ELF-1 (cell line): Measurements from ENCODE around the gene DNAI7.

Experiments used
- DNase-seq: peaks from one replicate; pipeline ENCODE4 v3.0.0-alpha.2; 2016; ENCODE audit warnings: low read depth, low spot score

The DNAI7 gene

GRCh38 chr12:25195056-25195971 is at the start of gene DNAI7, which contains the start of gene ETFRF1:
DNAI7 (minus strand) TSS chr12:25195160; CDS start chr12:25195078, 82 bp downstream.
ETFRF1 (plus strand) TSS chr12:25195237; CDS start chr12:25203957, 8,720 bp downstream.
- DNase-seq: peak; percentile 98

- DNase-seq: no peak
These were observed 48.7 kb upstream of the DNAI7 start for GRCh38 chr12:25243680-25243990.

- DNase-seq: no peak
These were observed 48.2 kb upstream of the DNAI7 start for GRCh38 chr12:25242981-25243679.

GRCh38 chr12:25241167-25242020 is 46.4 kb upstream of the DNAI7 start:
- DNase-seq: no peak

- DNase-seq: no peak
These were observed 41.7 kb upstream of the DNAI7 start for GRCh38 chr12:25236626-25237025.

- DNase-seq: no peak
These were observed 41.2 kb upstream of the DNAI7 start for GRCh38 chr12:25236190-25236589.

- DNase-seq: no peak
These were observed 18.4 kb upstream of the DNAI7 start for GRCh38 chr12:25213338-25213737.

GRCh38 chr12:25208554-25208953 is 13.6 kb upstream of the DNAI7 start:
- DNase-seq: no peak

GRCh38 chr12:25207846-25208245 is 12.9 kb upstream of the DNAI7 start:
- DNase-seq: no peak

GRCh38 chr12:25207411-25207810 is 12.5 kb upstream of the DNAI7 start:
- DNase-seq: no peak

- no peak for DNase-seq
These were observed 7.2 kb upstream of the DNAI7 start for GRCh38 chr12:25202137-25202536.

GRCh38 chr12:25200703-25201102 is 5.7 kb upstream of the DNAI7 start:
- DNase-seq: no peak

GRCh38 chr12:25197608-25198007 is 2.6 kb upstream of the DNAI7 start:
- DNase-seq: no peak

GRCh38 chr12:25194722-25195055 is 271 bp downstream of the DNAI7 start:
- DNase-seq: no peak

GRCh38 chr12:25194214-25194613 is 746 bp downstream of the DNAI7 start:
- DNase-seq: no peak

- no peak for DNase-seq
These were observed 4.2 kb downstream of the DNAI7 start for GRCh38 chr12:25190793-25191192.

- DNase-seq: no peak
These were observed 5.3 kb downstream of the DNAI7 start for GRCh38 chr12:25189656-25190055.

- no peak for DNase-seq
These were observed 7.2 kb downstream of the DNAI7 start for GRCh38 chr12:25187781-25188180.

GRCh38 chr12:25186788-25187402 is 8.1 kb downstream of the DNAI7 start:
- DNase-seq: no peak

- DNase-seq: no peak
These were observed 8.7 kb downstream of the DNAI7 start for GRCh38 chr12:25186038-25186787.

- DNase-seq: no peak
These were observed 10.8 kb downstream of the DNAI7 start for GRCh38 chr12:25184132-25184531.
